ENCODE results near the gene MAP4K4.

The MAP4K4 gene

GRCh38 chr2:101844055-101844635 lies 146.6 kb downstream of the MAP4K4 start:
- no peak for DNase-seq

- no peak for DNase-seq
Measured at GRCh38 chr2:101846973-101847372, 149.5 kb downstream of the MAP4K4 start.

- no peak for DNase-seq
Measured at GRCh38 chr2:101847661-101848339, 150.3 kb downstream of the MAP4K4 start.

GRCh38 chr2:101848769-101849410 lies 151.4 kb downstream of the MAP4K4 start:
- DNase-seq, result no peak

- DNase-seq, result no peak
Measured at GRCh38 chr2:101850450-101850849, 152.9 kb downstream of the MAP4K4 start.

GRCh38 chr2:101850991-101851390 lies 153.5 kb downstream of the MAP4K4 start:
- no peak for DNase-seq

- DNase-seq, result no peak
Measured at GRCh38 chr2:101852824-101853223, 155.3 kb downstream of the MAP4K4 start.

- DNase-seq, result no peak
Measured at GRCh38 chr2:101854877-101855276, 157.4 kb downstream of the MAP4K4 start.

- no peak for DNase-seq
Measured at GRCh38 chr2:101855776-101856175, 158.3 kb downstream of the MAP4K4 start.

GRCh38 chr2:101858246-101858645 lies 160.7 kb downstream of the MAP4K4 start:
- no peak for DNase-seq

- no peak for DNase-seq
Measured at GRCh38 chr2:101858910-101859309, 161.4 kb downstream of the MAP4K4 start.

GRCh38 chr2:101859604-101860003 lies 162.1 kb downstream of the MAP4K4 start:
- no peak for DNase-seq

- no peak for DNase-seq
Measured at GRCh38 chr2:101860157-101860556, 162.7 kb downstream of the MAP4K4 start.

- no peak for DNase-seq
Measured at GRCh38 chr2:101860782-101861181, 163.3 kb downstream of the MAP4K4 start.

- DNase-seq, result no peak
Measured at GRCh38 chr2:101861382-101861781, 163.9 kb downstream of the MAP4K4 start.

- DNase-seq, result no peak
Measured at GRCh38 chr2:101863534-101863933, 166.0 kb downstream of the MAP4K4 start.

GRCh38 chr2:101864426-101864825 lies 166.9 kb downstream of the MAP4K4 start:
- DNase-seq, result no peak

GRCh38 chr2:101868525-101868924 lies 171.0 kb downstream of the MAP4K4 start:
- DNase-seq, result no peak

GRCh38 chr2:101869527-101869926 lies 172.0 kb downstream of the MAP4K4 start:
- no peak for DNase-seq

- DNase-seq, result no peak
Measured at GRCh38 chr2:101870444-101870843, 172.9 kb downstream of the MAP4K4 start.

- DNase-seq, result no peak
Measured at GRCh38 chr2:101871480-101871879, 174.0 kb downstream of the MAP4K4 start.

GRCh38 chr2:101872480-101872879 lies 175.0 kb downstream of the MAP4K4 start:
- no peak for DNase-seq

GRCh38 chr2:101873543-101873942 lies 176.0 kb downstream of the MAP4K4 start:
- DNase-seq, result no peak

- DNase-seq, result no peak
Measured at GRCh38 chr2:101874069-101874468, 176.6 kb downstream of the MAP4K4 start.
